ENCODE data around the gene TMEM128.
"Not testable (repeated sequence)": the region's sequence is repeated elsewhere in the genome, so short reads cannot be mapped to it uniquely, and the experiment has no call there.

The TMEM128 gene

DNA sequence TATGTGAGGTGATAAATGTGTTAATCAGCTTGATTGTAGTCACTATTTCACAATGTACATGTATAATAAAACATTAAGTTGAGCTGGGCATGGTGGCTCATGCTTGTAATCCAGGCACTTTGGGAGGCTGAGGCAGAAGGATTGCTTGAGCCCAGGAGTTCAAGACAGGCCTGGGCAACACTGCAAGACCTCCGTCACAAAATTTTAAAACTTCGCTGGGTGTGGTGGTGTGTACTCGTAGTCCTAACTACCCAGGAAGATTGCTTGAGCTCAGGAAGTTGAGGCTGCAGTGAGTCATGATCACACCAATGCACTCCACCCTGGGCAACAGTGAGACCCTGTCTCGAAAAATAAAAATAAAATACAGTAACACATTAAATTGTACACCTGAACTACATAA, 21.8 kb upstream of the TMEM128 start:
- no peak overlapping the region for H3K4me3 ChIP-seq (ENCODE audit: low read depth, low read length)
- no peak for DNase-seq (ENCODE audit: low read depth)
- no peak for TF ChIP-seq CTCF (IDR thresholded peaks at IDR 0.05; ENCODE audit: insufficient read depth, low read depth, low read length, missing control alignments)

GRCh38 chr4:4269331-4269731, 21.3 kb upstream of the TMEM128 start:
- no peak overlapping the region for H3K4me3 ChIP-seq (ENCODE audit: low read depth, low read length)
- no peak for DNase-seq (ENCODE audit: low read depth)
- no peak for TF ChIP-seq CTCF (IDR thresholded peaks at IDR 0.05; ENCODE audit: insufficient read depth, low read depth, low read length, missing control alignments)

DNA sequence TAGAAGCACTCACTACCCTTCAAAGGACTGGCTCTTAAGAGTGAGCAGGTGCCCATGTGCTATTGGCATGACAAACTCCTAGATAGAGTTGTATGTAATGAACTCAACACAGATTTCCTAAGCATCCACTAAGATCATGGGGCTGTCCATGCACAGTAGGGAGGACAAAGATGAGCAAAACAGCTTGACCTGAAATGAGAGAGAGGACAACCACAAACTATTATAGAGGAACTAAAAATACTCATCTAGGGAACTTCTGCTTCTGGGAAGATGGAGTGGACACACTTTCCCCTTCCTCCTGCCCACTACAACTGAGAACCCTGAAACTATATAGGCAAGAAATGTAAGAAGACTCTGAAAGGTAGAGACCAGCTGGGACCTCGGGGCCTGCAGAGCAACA, 20.8 kb upstream of the TMEM128 start:
- no peak overlapping the region for H3K4me3 ChIP-seq (ENCODE audit: low read depth, low read length)
- no peak for DNase-seq (ENCODE audit: low read depth)
- no peak for TF ChIP-seq CTCF (IDR thresholded peaks at IDR 0.05; ENCODE audit: insufficient read depth, low read depth, low read length, missing control alignments)

DNA sequence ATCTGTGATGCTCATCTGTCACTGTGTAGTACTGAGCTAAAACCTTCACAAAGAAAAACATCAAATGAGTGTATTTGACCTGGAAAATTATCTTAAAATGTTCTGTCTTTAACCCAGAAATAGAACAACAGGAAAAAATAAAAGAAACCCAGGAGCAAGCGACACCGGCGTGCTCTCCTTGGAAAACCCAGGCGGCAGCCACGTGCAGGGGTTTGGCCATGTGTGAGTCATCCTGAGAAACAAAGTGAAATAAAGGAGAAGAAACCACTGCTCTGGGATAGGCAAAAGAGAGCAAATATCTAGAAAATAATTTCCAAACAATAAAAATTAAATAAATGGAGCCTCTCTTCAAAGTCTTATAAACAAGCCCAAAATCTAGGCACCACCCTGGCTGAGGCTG, 20.0 kb upstream of the TMEM128 start:
- no peak for TF ChIP-seq CTCF (IDR thresholded peaks at IDR 0.05; ENCODE audit: insufficient read depth, low read depth, low read length, missing control alignments)
- DNase-seq (ENCODE audit: low read depth), result no peak
- no peak overlapping the region for H3K4me3 ChIP-seq (ENCODE audit: low read depth, low read length)

DNA sequence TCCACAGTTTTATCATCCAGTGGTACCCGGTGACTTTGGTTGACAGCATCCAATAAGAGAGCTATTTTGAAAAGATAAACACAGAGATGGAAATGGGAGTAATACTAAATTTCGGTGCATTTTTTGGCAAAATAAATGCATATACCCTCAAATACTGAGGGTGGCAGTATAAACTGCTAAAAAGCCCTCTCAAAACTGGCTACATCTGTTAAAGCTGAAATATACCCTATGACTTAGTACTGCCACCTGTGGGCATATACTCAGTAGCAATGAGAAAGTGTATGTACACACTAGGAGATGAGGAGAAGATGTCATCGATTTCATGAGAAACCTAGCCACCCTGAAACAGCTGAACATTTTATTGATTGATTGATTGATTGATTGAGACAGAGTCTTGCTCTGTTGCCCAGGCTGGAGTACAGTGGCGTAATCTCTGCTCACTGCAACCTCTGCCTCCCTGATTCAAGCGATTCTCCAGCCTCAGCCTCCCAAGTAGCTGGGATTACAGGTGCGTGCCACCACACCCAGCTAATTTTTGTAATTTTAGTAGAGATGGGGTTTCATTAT, 12.2 kb upstream of the TMEM128 start:
- DNase-seq (ENCODE audit: low read depth), result peak; percentile 63
- TF ChIP-seq CTCF (IDR thresholded peaks at IDR 0.05; ENCODE audit: insufficient read depth, low read depth, low read length, missing control alignments), result peak; percentile 22
- no peak overlapping the region for H3K4me3 ChIP-seq (ENCODE audit: low read depth, low read length)

- H3K4me3 ChIP-seq (ENCODE audit: low read depth, low read length), result no peak overlapping the region
- DNase-seq (ENCODE audit: low read depth), result no peak
Measured at GRCh38 chr4:4259484-4260100, 11.6 kb upstream of the TMEM128 start.

DNA sequence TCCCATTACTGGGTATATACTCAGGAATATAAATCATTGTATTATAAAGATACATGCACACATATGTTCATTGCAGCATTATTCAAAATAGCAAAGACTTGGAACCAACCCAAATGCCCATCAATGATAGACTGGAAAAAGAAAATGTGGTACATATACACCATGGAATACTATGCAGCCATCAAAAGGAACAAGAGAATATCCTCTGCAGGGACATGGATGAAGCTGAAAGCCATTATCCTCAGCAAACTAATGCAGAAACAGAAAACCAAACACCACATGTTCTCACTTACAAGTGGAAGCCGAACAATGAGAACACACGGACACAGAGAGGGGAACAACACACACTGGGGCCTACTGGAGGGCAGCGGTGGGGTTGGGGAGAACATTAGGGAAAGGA, 9.7 kb upstream of the TMEM128 start:
- not testable (repeated sequence) for H3K4me3 ChIP-seq (ENCODE audit: low read depth, low read length); DNase-seq (ENCODE audit: low read depth)

More at GRCh38 chr4:4259484-4260100, 11.6 kb upstream of the TMEM128 start:
- no peak for TF ChIP-seq CTCF (IDR thresholded peaks at IDR 0.05; ENCODE audit: insufficient read depth, low read depth, low read length, missing control alignments)

Measured in GM12865 (cell line).